NK-92 treated with Interleukin-12 subunit alpha and Interleukin-12 subunit beta, amount 100 ng/mL, for 24 hours (cell line): ENCODE measurements around the gene PTP4A2.
"Not testable (repeated sequence)": the region's sequence is repeated elsewhere in the genome, so short reads cannot be mapped to it uniquely, and the experiment has no call there.

Source experiments
- DNase-seq: peaks from one replicate; lab custom pipeline; 2025; lab: John Stamatoyannopoulos, UW

Gene PTP4A2

GRCh38 chr1:31924839-31925238 is 13.3 kb downstream of the PTP4A2 start:
- no peak for DNase-seq

- DNase-seq, result no peak
Observed at GRCh38 chr1:31923901-31924535, 14.2 kb downstream of the PTP4A2 start.

DNA sequence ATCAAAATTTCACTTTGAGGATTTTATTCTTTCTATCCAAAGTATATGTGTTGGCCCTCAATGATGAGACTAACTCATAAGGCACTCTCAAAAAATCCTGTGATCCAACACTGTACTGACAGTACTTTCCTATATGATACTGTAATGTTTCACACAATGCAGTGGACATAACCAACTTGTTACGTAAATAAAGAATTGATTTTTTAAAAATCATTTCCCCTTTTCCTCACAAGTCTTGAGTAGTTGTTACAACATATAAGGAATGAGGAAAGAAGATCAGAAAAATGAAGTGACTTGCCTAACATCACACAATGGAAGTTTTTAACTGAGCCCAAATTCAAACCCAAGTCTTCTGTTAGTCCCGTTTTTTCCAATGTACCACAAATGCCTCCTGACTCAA is 17.2 kb downstream of the PTP4A2 start:
- no peak for DNase-seq

GRCh38 chr1:31919591-31919990 is 18.6 kb downstream of the PTP4A2 start:
- DNase-seq, result no peak

DNA sequence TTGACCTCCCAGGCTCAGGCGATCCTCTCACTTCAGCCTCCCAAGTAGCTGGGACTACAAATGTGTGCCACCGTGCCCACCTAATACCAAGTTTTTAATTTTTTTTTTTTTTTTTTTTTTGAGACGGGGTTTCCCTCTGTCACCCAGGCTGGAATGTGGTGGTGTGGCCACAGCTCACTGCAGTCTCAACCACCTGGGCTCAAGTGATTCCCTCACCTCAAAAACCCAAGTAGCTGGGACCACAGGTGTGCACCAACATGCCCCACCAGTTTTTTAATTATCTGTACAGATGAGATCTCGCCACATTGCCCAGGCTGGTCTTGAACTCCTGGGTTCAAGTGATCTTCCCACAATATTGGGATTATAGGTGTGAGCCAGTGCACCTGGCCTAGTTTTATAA is 22.7 kb downstream of the PTP4A2 start:
- DNase-seq, result no peak

DNA sequence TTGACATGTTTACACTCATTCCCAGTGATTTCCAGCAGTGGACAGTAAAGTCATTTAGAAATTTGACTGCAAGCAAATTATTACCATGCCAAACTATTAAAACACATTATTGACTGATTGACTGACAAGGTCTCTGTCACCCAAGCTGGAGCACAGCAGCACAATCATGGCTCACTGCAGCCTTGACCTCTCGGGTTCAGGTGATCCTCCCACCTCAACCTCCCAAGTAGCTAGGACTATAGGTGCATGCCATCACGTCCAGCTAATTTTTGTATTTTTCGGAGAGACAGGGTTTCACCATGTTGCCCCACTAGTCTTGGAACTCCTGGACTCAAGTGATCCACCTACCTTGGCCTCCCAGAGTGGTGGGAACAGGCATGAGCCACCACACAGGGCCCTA is 24.2 kb downstream of the PTP4A2 start:
- DNase-seq, result no peak

DNA sequence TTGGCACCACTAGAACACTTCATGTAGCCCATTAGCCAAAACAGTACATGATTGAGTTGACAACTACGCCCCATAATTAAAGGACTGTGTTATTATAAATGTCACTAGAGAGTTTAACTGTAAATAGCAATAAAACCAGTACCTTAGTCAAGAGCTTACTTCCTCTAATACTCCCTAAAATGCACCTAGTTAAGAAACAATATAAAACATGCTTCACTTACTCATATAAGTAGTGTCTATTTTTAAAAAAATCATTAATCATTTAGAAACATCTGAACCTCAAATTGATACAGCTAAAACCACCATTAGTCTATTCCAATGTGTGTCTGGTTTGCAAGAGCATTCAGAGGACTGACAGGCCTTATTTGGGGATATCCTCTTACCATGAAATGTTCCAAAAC is 25.3 kb downstream of the PTP4A2 start:
- DNase-seq, result no peak

DNA sequence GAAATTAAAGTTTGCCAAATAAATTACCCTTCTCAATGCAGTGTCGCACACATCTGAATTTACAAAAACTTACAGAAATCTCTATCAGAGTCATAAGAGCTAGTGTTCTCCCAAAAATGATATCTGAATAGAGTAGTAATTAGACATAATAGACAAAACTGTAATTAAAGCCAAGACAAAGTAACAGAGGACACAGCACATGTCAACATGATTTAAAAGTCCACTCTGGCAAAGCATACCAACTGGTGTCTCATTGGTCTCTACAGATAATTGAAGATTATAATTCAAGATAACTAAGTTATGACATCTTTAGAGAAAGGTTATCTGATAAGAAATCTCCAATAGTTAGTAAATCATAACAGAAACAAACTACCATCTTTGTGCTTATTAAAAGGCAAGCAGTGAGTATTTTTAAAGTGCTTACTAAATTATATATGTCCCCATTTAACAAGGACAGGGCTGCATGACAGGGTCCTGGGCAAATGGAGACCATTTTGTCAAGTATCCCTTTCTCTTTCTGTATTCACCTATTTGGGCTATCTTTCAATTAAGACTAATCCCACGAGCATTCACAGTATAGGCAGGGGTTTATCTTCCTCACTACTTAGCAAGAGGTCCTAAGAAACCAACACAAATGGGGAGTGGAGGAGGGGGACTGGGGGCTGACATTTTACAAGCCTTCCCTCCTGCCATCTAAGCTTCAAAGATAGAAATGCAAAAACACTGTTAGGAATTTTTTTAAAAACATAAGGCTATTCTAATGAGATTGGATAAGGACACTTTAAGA is 26.0 kb downstream of the PTP4A2 start:
- no peak for DNase-seq

- DNase-seq, result no peak
Observed at GRCh38 chr1:31910933-31911332, 27.2 kb downstream of the PTP4A2 start.

GRCh38 chr1:31909691-31910090 is 28.5 kb downstream of the PTP4A2 start:
- no peak for DNase-seq

DNA sequence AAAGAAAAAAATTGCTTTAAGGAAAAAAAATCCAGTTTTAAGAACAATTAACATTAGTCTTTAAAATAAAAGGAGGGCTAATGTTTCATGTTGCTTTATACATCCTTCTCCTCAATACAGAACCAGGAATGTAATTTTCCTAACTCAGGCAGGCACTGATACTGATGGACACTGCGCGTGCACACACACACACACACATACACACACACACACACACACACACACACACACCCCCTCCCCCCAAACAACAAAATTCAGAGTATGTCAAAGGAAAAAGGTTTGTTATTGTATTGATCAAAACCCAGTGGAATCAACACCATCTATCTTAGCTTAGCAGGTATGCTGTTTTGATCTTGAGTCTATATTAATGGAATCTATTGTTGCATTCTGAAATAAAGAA is 31.6 kb downstream of the PTP4A2 start:
- no peak for DNase-seq

GRCh38 chr1:31905681-31906080 is 32.5 kb downstream of the PTP4A2 start:
- no peak for DNase-seq

DNA sequence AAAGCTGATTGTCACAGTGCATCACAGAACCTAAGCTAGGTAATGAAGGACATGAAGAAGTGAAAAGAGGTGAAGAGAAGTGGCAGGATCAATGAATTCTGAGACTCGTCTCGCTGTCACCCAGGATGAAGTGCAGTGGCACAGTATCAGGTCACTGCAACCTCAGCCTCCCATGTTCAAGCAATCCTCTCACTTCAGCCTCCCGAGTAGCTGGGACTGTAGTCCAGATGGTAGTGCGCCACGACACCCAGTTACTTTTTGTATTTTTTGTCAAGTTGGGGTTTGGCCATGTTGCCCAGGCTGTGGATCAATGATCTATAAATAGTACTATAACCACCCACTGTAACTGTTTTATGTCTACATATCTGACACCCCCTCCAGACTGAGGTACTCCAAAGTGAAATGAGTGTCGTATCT is 33.1 kb downstream of the PTP4A2 start:
- DNase-seq, result no peak

- no peak for DNase-seq
Observed at GRCh38 chr1:31904339-31905092, 33.7 kb downstream of the PTP4A2 start.

DNA sequence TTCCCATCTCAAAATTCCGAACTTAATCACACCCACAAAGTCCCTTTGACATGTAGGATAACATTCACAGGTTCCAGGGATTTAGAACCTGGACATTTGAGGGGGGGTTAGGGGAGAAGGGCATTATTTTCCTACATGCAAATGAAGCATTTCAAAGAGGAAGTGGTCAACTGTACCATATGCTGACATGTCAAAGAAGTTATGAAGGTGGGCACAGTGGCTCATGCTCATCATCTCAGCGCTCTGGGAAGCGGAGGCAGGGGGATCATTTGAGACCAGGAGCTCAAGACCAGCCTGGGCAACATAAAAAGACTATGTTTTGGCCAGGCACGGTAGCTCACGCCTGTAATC is 35.7 kb downstream of the PTP4A2 start:
- no peak for DNase-seq

GRCh38 chr1:31901838-31902509 is 36.2 kb downstream of the PTP4A2 start:
- no peak for DNase-seq

- no peak for DNase-seq
Observed at GRCh38 chr1:31900790-31901189, 37.4 kb downstream of the PTP4A2 start.

DNA sequence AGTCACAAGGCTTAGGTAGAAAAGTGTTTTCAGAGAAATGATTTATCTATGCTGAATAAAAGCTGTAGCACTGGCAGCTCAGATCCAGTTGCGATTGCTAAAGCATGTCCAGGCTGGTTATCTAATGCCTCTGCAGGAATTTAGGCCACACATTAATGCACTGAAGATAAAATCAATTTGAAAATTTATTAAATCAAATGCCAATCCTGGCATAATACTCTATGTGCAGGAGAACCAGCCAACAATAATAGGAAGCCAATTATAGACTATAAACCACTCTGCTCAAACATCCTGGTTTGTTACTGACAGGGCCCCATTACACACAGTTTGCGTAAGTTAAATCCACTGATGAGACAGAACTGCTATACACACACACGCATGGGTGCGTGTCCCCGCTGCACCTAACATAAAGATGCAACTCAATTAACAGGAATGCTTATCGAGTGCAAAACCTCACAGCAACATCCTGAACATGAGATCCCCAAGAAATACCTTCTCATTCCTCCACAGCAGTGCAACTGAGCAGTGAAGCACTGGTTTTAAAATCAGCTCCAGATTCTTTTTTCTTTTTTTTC is 40.6 kb downstream of the PTP4A2 start:
- DNase-seq, result no peak

- DNase-seq, result not testable (repeated sequence)
Observed at GRCh38 chr1:31895474-31896198, 42.5 kb downstream of the PTP4A2 start.

- DNase-seq, result no peak
Observed at GRCh38 chr1:31891280-31891679, 46.9 kb downstream of the PTP4A2 start.

DNA sequence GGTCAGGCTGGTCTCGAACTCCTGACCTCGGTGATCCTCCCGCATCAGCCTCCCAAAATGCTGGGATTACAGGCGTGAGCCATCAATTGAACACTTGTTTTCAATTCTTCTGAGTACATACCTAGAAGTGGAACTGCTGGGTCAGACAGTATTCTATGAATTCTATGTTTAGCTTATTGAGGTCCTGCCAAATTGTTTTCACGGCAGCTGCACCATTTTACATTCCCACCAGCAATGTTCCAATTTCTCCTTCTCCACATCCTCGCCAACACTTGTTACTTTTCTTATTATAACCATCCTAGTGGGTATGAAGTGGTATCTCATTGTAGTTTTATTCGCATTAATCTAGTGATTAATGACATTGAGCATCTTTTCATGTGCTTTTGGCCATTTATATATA is 49.9 kb downstream of the PTP4A2 start:
- DNase-seq, result no peak

DNA sequence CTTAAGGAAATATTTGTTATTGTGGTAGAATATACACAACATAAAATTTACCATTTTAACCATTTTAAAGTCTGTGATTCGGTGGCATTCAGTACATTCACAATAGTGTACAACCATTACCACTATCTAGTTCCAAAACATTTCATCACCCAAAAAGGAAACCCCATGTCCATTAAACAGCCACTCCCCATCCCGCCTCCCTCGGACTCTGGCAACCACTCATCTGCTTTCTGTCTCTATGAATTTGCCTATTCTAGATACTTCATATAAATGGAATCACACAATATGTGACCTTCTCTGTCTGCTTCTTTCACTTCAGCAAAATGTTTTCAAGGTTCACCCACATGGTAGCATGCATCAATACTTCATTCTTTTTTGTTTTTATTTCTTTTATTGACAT is 51.3 kb downstream of the PTP4A2 start:
- DNase-seq, result no peak
